Hepatocyte (in vitro differentiated cells): ENCODE measurements around the gene OR13C2. TPM values are rescaled to one million over a fixed set of nuclear protein-coding genes. Genes with fewer than 3 reads are reported as not detected.

Source experiments
- DNase-seq: peaks from one replicate; pipeline ENCODE4 v3.0.0-alpha.2; 2016; ENCODE audit warnings: low spot score
- H2AFZ ChIP-seq: fragments of 200-600 bp; sonication (generic); 2 replicates; pipeline ENCODE4 v1.6.0; 2016; ENCODE audit warnings: antibody characterized with exemption, mild to moderate bottlenecking
- H3K27ac ChIP-seq: fragments of 200-600 bp; sonication (generic); 2 replicates; pipeline ENCODE4 v1.5.1; 2016; ENCODE audit warnings: mild to moderate bottlenecking
- H3K27me3 ChIP-seq: fragments of 200-600 bp; sonication (generic); 2 replicates; pipeline ENCODE4 v1.6.1; 2016
- H3K36me3 ChIP-seq: fragments of 200-600 bp; sonication (generic); replicated peaks from 2 replicates; pipeline ENCODE4 v1.5.1; 2016; ENCODE audit warnings: low read depth; ENCODE audit not compliant: insufficient read depth
- H3K4me1 ChIP-seq: fragments of 200-600 bp; sonication (generic); 2 replicates; pipeline ENCODE4 v1.5.1; 2016; ENCODE audit warnings: mild to moderate bottlenecking, moderate library complexity; ENCODE audit not compliant: insufficient read depth
- H3K4me2 ChIP-seq: fragments of 200-600 bp; sonication (generic); 2 replicates; pipeline ENCODE4 v1.6.0; 2016
- H3K4me3 ChIP-seq: fragments of 200-600 bp; sonication (generic); 2 replicates; pipeline ENCODE4 v1.5.1; 2016; ENCODE audit warnings: mild to moderate bottlenecking
- H3K79me2 ChIP-seq: fragments of 200-600 bp; sonication (generic); 2 replicates; pipeline ENCODE4 v1.6.0; 2017; ENCODE audit warnings: mild to moderate bottlenecking
- H3K9me2 ChIP-seq: fragments of 200-600 bp; sonication (generic); replicated peaks from 2 replicates; pipeline ENCODE4 v1.6.0; 2017; ENCODE audit warnings: mild to moderate bottlenecking; ENCODE audit not compliant: insufficient read depth
- H3K9me3 ChIP-seq: fragments of 200-600 bp; sonication (generic); 2 replicates; pipeline ENCODE4 v1.5.1; 2016; ENCODE audit warnings: low read depth, mild to moderate bottlenecking
- H4K20me1 ChIP-seq: fragments of 200-600 bp; sonication (generic); 2 replicates; pipeline ENCODE4 v1.6.0; 2016; ENCODE audit warnings: mild to moderate bottlenecking; ENCODE audit not compliant: insufficient read depth, poor library complexity, severe bottlenecking
- CTCF ChIP-seq: fragments of 200-600 bp; sonication (generic); IDR thresholded peaks from 2 replicates; pipeline ENCODE4 v1.5.1; 2016; ENCODE audit warnings: antibody characterized with exemption, mild to moderate bottlenecking; ENCODE audit not compliant: poor library complexity
- EZH2 ChIP-seq: fragments of 200-600 bp; sonication (generic); IDR thresholded peaks from 2 replicates; pipeline ENCODE4 v1.6.1; 2016; ENCODE audit warnings: antibody characterized with exemption, mild to moderate bottlenecking, borderline replicate concordance
- EZH2phosphoT487 ChIP-seq: fragments of 200-600 bp; sonication (generic); IDR thresholded peaks from one replicate; pipeline ENCODE4 v1.6.1; 2018; ENCODE audit warnings: antibody characterized with exemption, mild to moderate bottlenecking, low read depth, moderate library complexity; ENCODE audit not compliant: unreplicated experiment, severe bottlenecking
- WGBS: methylation state at CpG from one replicate; pipeline ENCODE4 v1.1.6; 2016; ENCODE audit warnings: low lambda C conversion rate; ENCODE audit errors: missing lambda C conversion rate; 5-methylcytosine and 5-hydroxymethylcytosine counted together
- polyA plus RNA-seq: library from polyadenylated mRNA; unstranded; fragments of >200 nt; fragmentation: Nextera tagmentation; extraction: Ambion mirVana; gene quantifications from 2 replicates; pipeline ENCODE4 v1.2.1, GENCODE V29; 2016
- total RNA-seq: library from RNA; depleted of rRNA; stranded (reverse); fragments of >200 nt; gene quantifications from 2 replicates; pipeline ENCODE4 v1.2.3, GENCODE V29; 2014

OR13C2 gene
- total and polyA plus RNA-seq, 2 experiments from 2014 or later, result not detected

- no peak for DNase-seq
- Histone ChIP-seq H3K79me2 (no peaks in the 10 kb centered on the region), H4K20me1 (no peaks in the 10 kb centered on the region), H3K4me1 (no peaks in the 10 kb centered on the region), H3K9me3 (no peaks in the 10 kb centered on the region), H3K4me3 (no peak overlapping the region), H3K9me2 (no peaks in the 10 kb centered on the region), H3K27me3 (no peaks in the 10 kb centered on the region), H2AFZ (no peak overlapping the region), H3K27ac (no peak overlapping the region), H3K36me3 (no peaks in the 10 kb centered on the region), H3K4me2 (no peak overlapping the region)
- WGBS, result 69% methylated on average over 1 of the region's 1 CpG
- no peak for TF ChIP-seq CTCF
- no peak for TF ChIP-seq EZH2
- no peak for TF ChIP-seq EZH2phosphoT487
Observed at GRCh38 chr9:104572612-104573011, 32.8 kb downstream of the OR13C2 start.

- Histone ChIP-seq H3K4me3 (no peak within 1 kb of the TSS), H3K4me2 (no peak within 1 kb of the TSS), H3K36me3 (no peaks in the 10 kb centered on the region), H3K4me1 (no peaks in the 10 kb centered on the region), H3K27me3 (no peaks in the 10 kb centered on the region), H4K20me1 (no peaks in the 10 kb centered on the region), H3K79me2 (no peaks in the 10 kb centered on the region), H3K9me2 (no peaks in the 10 kb centered on the region), H3K9me3 (no peaks in the 10 kb centered on the region), H2AFZ (no peak within 1 kb of the TSS), H3K27ac (no peak within 1 kb of the TSS)
- no peak for DNase-seq
- 93% methylated on average over 4 of the region's 4 CpGs for WGBS
- TF ChIP-seq CTCF (no peak), EZH2phosphoT487 (no peak), EZH2 (no peak)
Observed at GRCh38 chr9:104568868-104569267, 36.6 kb downstream of the OR13C2 start, which contains the start of gene OR13C8. Gene OR13C8 (plus strand): TSS chr9:104569168. CDS start chr9:104569168, 0 bp downstream.

- 40% methylated on average over 1 of the region's 1 CpG for WGBS
- H3K36me3 ChIP-seq, result no peaks in the 10 kb centered on the region
- no peak overlapping the region for H3K27ac ChIP-seq
- H3K9me3 ChIP-seq, result no peaks in the 10 kb centered on the region
- no peaks in the 10 kb centered on the region for H3K9me2 ChIP-seq
- no peaks in the 10 kb centered on the region for H3K4me1 ChIP-seq
- no peaks in the 10 kb centered on the region for H3K27me3 ChIP-seq
- H3K4me3 ChIP-seq, result no peak overlapping the region
- H3K79me2 ChIP-seq, result no peaks in the 10 kb centered on the region
- no peak overlapping the region for H2AFZ ChIP-seq
- H4K20me1 ChIP-seq, result no peaks in the 10 kb centered on the region
- TF ChIP-seq EZH2phosphoT487 (no peak), CTCF (no peak), EZH2 (no peak)
- no peak for DNase-seq
- no peak overlapping the region for H3K4me2 ChIP-seq
Observed at GRCh38 chr9:104564358-104564757, 41.1 kb downstream of the OR13C2 start.
